PC-3 (cell line): ENCODE measurements around the gene ITPRID2. TPM values are rescaled to one million over a fixed set of nuclear protein-coding genes. Genes with fewer than 3 reads are reported as not detected.

Experiments
- ATAC-seq: fragments of 200-7000 bp; cut with Tn5 transposase; 2 replicates; pipeline ENCODE4 v1.9.1; 2020; ENCODE audit warnings: mild to moderate bottlenecking, moderate library complexity
- BruUV-seq: library from RNA; stranded (reverse); fragments of 400-500 nt; replicated peaks from 2 replicates; lab custom pipeline; 2021; lab: Mats Ljungman, UMichigan
- CTCF ChIA-PET: fragments of 300-600 bp; sonication (Branson Sonifier 250); formaldehyde crosslinking; loops from one replicate; lab custom pipeline; 2022; ENCODE audit warnings: antibody characterized with exemption; lab: Charles Lee
- POLR2A ChIA-PET: fragments of 300-600 bp; sonication (Branson Sonifier 250); formaldehyde crosslinking; loops from one replicate; lab custom pipeline; 2022; ENCODE audit warnings: antibody characterized with exemption; ENCODE audit not compliant: unreplicated experiment; lab: Charles Lee
- DNase-seq: peaks from one replicate; pipeline ENCODE4 v3.0.0-alpha.2; 2015
- H2AFZ ChIP-seq: fragments of 300-600 bp; sonication (generic); 2 replicates; pipeline ENCODE4 v1.6.0; 2016; ENCODE audit warnings: antibody characterized with exemption, low read length
- H3F3A ChIP-seq: fragments of 300-600 bp; sonication (generic); one replicate; pipeline ENCODE4 v1.6.0; 2017; ENCODE audit warnings: antibody characterized with exemption, low read length, control low read depth, mild to moderate bottlenecking; ENCODE audit not compliant: unreplicated experiment
- H3K27ac ChIP-seq: fragments of 300-600 bp; sonication (generic); 2 replicates; pipeline ENCODE4 v1.5.1; 2016; ENCODE audit warnings: mild to moderate bottlenecking, low read length
- H3K27me3 ChIP-seq: fragments of 300-600 bp; sonication (generic); 2 replicates; pipeline ENCODE4 v1.6.1; 2016; ENCODE audit warnings: low read length, mixed read lengths
- H3K36me3 ChIP-seq: fragments of 300-600 bp; sonication (generic); 2 replicates; pipeline ENCODE4 v1.6.1; 2016; ENCODE audit warnings: low read depth, mixed run types, low read length, mixed read lengths
- H3K4me1 ChIP-seq: fragments of 300-600 bp; sonication (generic); 2 replicates; pipeline ENCODE4 v1.5.1; 2016; ENCODE audit warnings: low read length; ENCODE audit not compliant: insufficient read depth
- H3K4me2 ChIP-seq: fragments of 300-600 bp; sonication (generic); 2 replicates; pipeline ENCODE4 v1.6.0; 2016; ENCODE audit warnings: low read length
- H3K4me3 ChIP-seq: fragments of 300-600 bp; sonication (generic); 2 replicates; pipeline ENCODE4 v1.5.1; 2016; ENCODE audit warnings: mild to moderate bottlenecking, low read length, mixed read lengths
- H3K79me2 ChIP-seq: fragments of 300-600 bp; sonication (generic); 2 replicates; pipeline ENCODE4 v1.6.1; 2017; ENCODE audit warnings: low read length, mixed read lengths
- H3K9ac ChIP-seq: fragments of 300-600 bp; sonication (generic); 2 replicates; pipeline ENCODE4 v1.6.0; 2016; ENCODE audit warnings: mild to moderate bottlenecking, low read length
- H3K9me2 ChIP-seq: fragments of 300-600 bp; sonication (generic); replicated peaks from 2 replicates; pipeline ENCODE4 v1.6.1; 2016; ENCODE audit warnings: mixed run types, low read length, mixed read lengths
- H3K9me3 ChIP-seq: fragments of 300-600 bp; sonication (generic); 2 replicates; pipeline ENCODE4 v1.6.1; 2016; ENCODE audit warnings: low read length, mixed read lengths
- H4K20me1 ChIP-seq: fragments of 300-600 bp; sonication (generic); 2 replicates; pipeline ENCODE4 v1.6.1; 2016; ENCODE audit warnings: low read length, mixed read lengths
- CTCF ChIP-seq: fragments of 300-600 bp; sonication (generic); conservative IDR thresholded peaks from 2 replicates; pipeline ENCODE4 v1.5.1; 2017; ENCODE audit warnings: antibody characterized with exemption, low read depth, mild to moderate bottlenecking, low read length
- EZH2 ChIP-seq: fragments of 300-600 bp; sonication (generic); IDR thresholded peaks from one replicate; pipeline ENCODE4 v1.6.1; 2017; ENCODE audit warnings: antibody characterized with exemption, mild to moderate bottlenecking, low read length; ENCODE audit not compliant: unreplicated experiment
- EZH2phosphoT487 ChIP-seq: fragments of 300-600 bp; sonication (generic); IDR thresholded peaks from 2 replicates; pipeline ENCODE4 v1.6.1; 2018; ENCODE audit warnings: mild to moderate bottlenecking, antibody characterized with exemption, low read length, borderline replicate concordance
- intact Hi-C: fragments of 100-400 bp; cut with micrococcal nuclease; formaldehyde crosslinking; loops from 2 replicates; pipeline ENCODE4 v1.9.0; 2023
- total RNA-seq: library from RNA; depleted of rRNA; stranded (reverse); fragments of >200 nt; gene quantifications from 2 replicates; pipeline ENCODE4 v1.2.3, GENCODE V29; 2014

ITPRID2 gene
- total RNA-seq, 1 experiment from 2014 or later: 113 TPM

- peaks cover 4% of the 10 kb centered on the region; the same call in 1 of the 2 replicates for H4K20me1 ChIP-seq
- intact Hi-C loops: no loop called here
- H3K4me2 ChIP-seq: no peak overlapping the region
- H3K9me2 ChIP-seq: no peaks in the 10 kb centered on the region
- no TSS peak for BruUV-seq
- no peak for TF ChIP-seq EZH2phosphoT487
- no peak for TF ChIP-seq EZH2
- no peak for TF ChIP-seq CTCF
- H3K27ac ChIP-seq: no peak overlapping the region
- CTCF ChIA-PET: no interaction called here
- H3K4me3 ChIP-seq: no peak overlapping the region
- H3K36me3 ChIP-seq: peaks cover 63% of the 10 kb centered on the region
- H3K27me3 ChIP-seq: no peaks in the 10 kb centered on the region
- no peak for DNase-seq
- no peak for ATAC-seq
- H3K79me2 ChIP-seq: peaks cover 32% of the 10 kb centered on the region; the same call in 1 of the 2 replicates
- H3K4me1 ChIP-seq: no peaks in the 10 kb centered on the region
- POLR2A ChIA-PET: no interaction called here
- no peaks in the 10 kb centered on the region for H3F3A ChIP-seq
- no peak overlapping the region for H2AFZ ChIP-seq
- no peaks in the 10 kb centered on the region for H3K9me3 ChIP-seq
- H3K9ac ChIP-seq: no peak overlapping the region
These were observed 32.8 kb downstream of the ITPRID2 start for GRCh38 chr2:181924336-181924735.

- Histone ChIP-seq H3K9me2 (no peaks in the 10 kb centered on the region), H3K9me3 (no peaks in the 10 kb centered on the region), H3K27ac (no peak overlapping the region), H3K4me1 (no peaks in the 10 kb centered on the region), H3F3A (no peaks in the 10 kb centered on the region), H3K4me3 (no peak overlapping the region), H4K20me1 (no peaks in the 10 kb centered on the region), H3K79me2 (no peaks in the 10 kb centered on the region), H3K36me3 (peaks cover 7% of the 10 kb centered on the region; the same call in 1 of the 2 replicates), H3K9ac (no peak overlapping the region), H3K27me3 (no peaks in the 10 kb centered on the region), H2AFZ (no peak overlapping the region), H3K4me2 (no peak overlapping the region)
- TF ChIP-seq EZH2phosphoT487: no peak
- TF ChIP-seq CTCF: no peak
- TF ChIP-seq EZH2: no peak
- POLR2A ChIA-PET: no interaction called here
- CTCF ChIA-PET: no interaction called here
- no peak for DNase-seq
- BruUV-seq: no TSS peak
- intact Hi-C loops: no loop called here
- ATAC-seq: no peak
These were observed 43.2 kb downstream of the ITPRID2 start for GRCh38 chr2:181934694-181935093.

GRCh38 chr2:181937473-181937872 is 45.9 kb downstream of the ITPRID2 start:
- CTCF ChIA-PET: no interaction called here
- Histone ChIP-seq H3K27ac (no peak overlapping the region), H3K9ac (no peak overlapping the region), H4K20me1 (no peaks in the 10 kb centered on the region), H3K4me1 (no peaks in the 10 kb centered on the region), H3K4me3 (no peak overlapping the region), H3K36me3 (no peaks in the 10 kb centered on the region), H3K27me3 (no peaks in the 10 kb centered on the region), H2AFZ (no peak overlapping the region), H3K4me2 (no peak overlapping the region), H3K79me2 (no peaks in the 10 kb centered on the region), H3K9me2 (no peaks in the 10 kb centered on the region), H3F3A (no peaks in the 10 kb centered on the region), H3K9me3 (no peaks in the 10 kb centered on the region)
- ATAC-seq (0 out of 2 replicates have a peak, but pooled peaks have one; percentile 24), DNase-seq (peak; percentile 20)
- intact Hi-C loops: no loop called here
- TF ChIP-seq EZH2: no peak
- POLR2A ChIA-PET: interaction anchor here (0.6 kb wide), 1 partner anchor 38 kb away, joined by 9 read pairs; no protein-coding TSS in a partner anchor
- BruUV-seq: no TSS peak
